ENCODE results near the gene PARD3B. TPM values are rescaled to one million over a fixed set of nuclear protein-coding genes. Genes with fewer than 3 reads are reported as not detected.

PARD3B gene
- total RNA-seq, 1 donor from 2014 or later: 6.5 TPM

- Histone ChIP-seq H3K27me3 (ENCODE audit: control insufficient read depth, insufficient read depth, low read length) (no peaks in the 10 kb centered on the region), H3K4me3 (ENCODE audit: low read depth, low read length) (no peak overlapping the region), H3K36me3 (ENCODE audit: control insufficient read depth, insufficient read depth, low read length) (no peaks in the 10 kb centered on the region)
- DNase-seq (ENCODE audit: low read depth): no peak
- TF ChIP-seq CTCF (IDR thresholded peaks at IDR 0.05; ENCODE audit: insufficient read depth, low read length, poor library complexity, severe bottlenecking): no peak
Measured at GRCh38 chr2:205590759-205591158, 1045.5 kb downstream of the PARD3B start.

DNA sequence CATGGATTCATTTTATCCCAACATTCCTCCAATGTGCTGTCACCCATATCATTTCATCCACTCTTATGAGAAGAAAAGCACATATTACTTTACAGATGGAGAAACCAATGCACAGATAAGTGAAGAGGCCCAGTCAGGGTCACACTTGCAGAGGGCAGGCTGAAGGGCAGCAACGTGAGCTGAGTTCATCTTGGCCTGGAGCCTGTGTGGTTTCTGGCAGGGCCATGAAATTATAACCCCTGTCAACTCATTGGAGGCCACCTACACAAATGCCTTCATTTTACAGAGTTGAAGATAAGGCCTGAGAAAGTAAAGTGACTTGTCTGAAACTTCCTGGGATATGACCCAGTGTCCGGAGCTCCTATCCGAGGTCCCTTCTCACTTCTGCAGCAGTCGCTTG, 1048.6 kb downstream of the PARD3B start:
- no peak for DNase-seq (ENCODE audit: low read depth)
- Histone ChIP-seq H3K36me3 (ENCODE audit: control insufficient read depth, insufficient read depth, low read length) (no peaks in the 10 kb centered on the region), H3K27me3 (ENCODE audit: control insufficient read depth, insufficient read depth, low read length) (no peaks in the 10 kb centered on the region), H3K4me3 (ENCODE audit: low read depth, low read length) (no peak overlapping the region)
- TF ChIP-seq CTCF (IDR thresholded peaks at IDR 0.05; ENCODE audit: insufficient read depth, low read length, poor library complexity, severe bottlenecking): no peak

GRCh38 chr2:205596581-205596980, 1051.3 kb downstream of the PARD3B start:
- H3K4me3 ChIP-seq (ENCODE audit: low read depth, low read length): no peak overlapping the region
- no peaks in the 10 kb centered on the region for H3K27me3 ChIP-seq (ENCODE audit: control insufficient read depth, insufficient read depth, low read length)
- no peaks in the 10 kb centered on the region for H3K36me3 ChIP-seq (ENCODE audit: control insufficient read depth, insufficient read depth, low read length)
- TF ChIP-seq CTCF (IDR thresholded peaks at IDR 0.05; ENCODE audit: insufficient read depth, low read length, poor library complexity, severe bottlenecking): no peak
- DNase-seq (ENCODE audit: low read depth): no peak

DNA sequence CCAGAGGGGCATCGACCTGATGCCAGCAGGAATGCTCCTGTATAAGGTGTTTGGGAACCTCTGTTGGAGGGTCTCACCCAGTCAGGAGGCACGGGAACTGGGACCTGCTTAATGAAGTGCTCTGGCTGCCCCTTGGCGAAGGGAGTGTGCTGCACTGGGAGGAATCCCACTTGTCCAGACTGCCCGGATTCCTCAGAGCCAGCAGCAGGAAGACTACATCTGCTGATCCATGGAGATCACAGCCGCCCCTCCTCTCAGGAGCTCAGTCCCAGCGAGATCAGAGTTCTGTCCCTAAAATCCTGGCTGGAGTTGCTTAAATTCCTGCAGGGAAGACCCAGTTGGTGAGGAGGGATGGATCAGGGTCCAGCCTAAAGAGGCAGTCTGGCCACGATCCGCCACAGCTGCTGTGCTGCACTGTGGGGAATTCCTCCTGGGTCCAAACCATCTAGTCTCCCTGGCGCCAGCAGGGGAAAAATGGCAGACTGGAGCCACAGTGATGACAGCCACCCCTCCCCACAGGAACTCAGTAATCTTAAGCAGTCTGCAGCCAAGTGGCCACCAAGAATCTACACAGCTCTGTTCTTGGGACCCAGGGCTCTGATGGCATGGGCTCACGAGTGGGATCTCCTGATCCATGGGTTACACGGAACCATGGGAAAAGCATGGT, 1060.5 kb downstream of the PARD3B start:
- TF ChIP-seq CTCF (IDR thresholded peaks at IDR 0.05; ENCODE audit: insufficient read depth, low read length, poor library complexity, severe bottlenecking): no peak
- no peaks in the 10 kb centered on the region for H3K27me3 ChIP-seq (ENCODE audit: control insufficient read depth, insufficient read depth, low read length)
- H3K4me3 ChIP-seq (ENCODE audit: low read depth, low read length): no peak overlapping the region
- H3K36me3 ChIP-seq (ENCODE audit: control insufficient read depth, insufficient read depth, low read length): no peaks in the 10 kb centered on the region
- no peak for DNase-seq (ENCODE audit: low read depth)

GRCh38 chr2:205607146-205607545, 1061.9 kb downstream of the PARD3B start:
- Histone ChIP-seq H3K36me3 (ENCODE audit: control insufficient read depth, insufficient read depth, low read length) (no peaks in the 10 kb centered on the region), H3K27me3 (ENCODE audit: control insufficient read depth, insufficient read depth, low read length) (no peaks in the 10 kb centered on the region), H3K4me3 (ENCODE audit: low read depth, low read length) (no peak overlapping the region)
- TF ChIP-seq CTCF (IDR thresholded peaks at IDR 0.05; ENCODE audit: insufficient read depth, low read length, poor library complexity, severe bottlenecking): no peak
- DNase-seq (ENCODE audit: low read depth): no peak

GRCh38 chr2:205609113-205609512, 1063.8 kb downstream of the PARD3B start:
- Histone ChIP-seq H3K36me3 (ENCODE audit: control insufficient read depth, insufficient read depth, low read length) (no peaks in the 10 kb centered on the region), H3K4me3 (ENCODE audit: low read depth, low read length) (no peak overlapping the region), H3K27me3 (ENCODE audit: control insufficient read depth, insufficient read depth, low read length) (no peaks in the 10 kb centered on the region)
- TF ChIP-seq CTCF (IDR thresholded peaks at IDR 0.05; ENCODE audit: insufficient read depth, low read length, poor library complexity, severe bottlenecking): no peak
- DNase-seq (ENCODE audit: low read depth): no peak

Measured in kidney epithelial cell (primary cell).